Lower lobe of right lung (tissue), 2 donors: ENCODE results near the gene ALDH3A1. TPM values are rescaled to one million over a fixed set of nuclear protein-coding genes. Genes with fewer than 3 reads are reported as not detected.

Experiments used
- ATAC-seq, 2 donors: fragments of 200-7000 bp; cut with Tn5 transposase; one replicate each; pipeline ENCODE4 v1.9.1; 2020 to 2022; ENCODE audit warnings: mild to moderate bottlenecking in 2 of 2, moderate library complexity in 2 of 2
- DNase-seq: peaks from one replicate; pipeline ENCODE4 v3.0.0-alpha.2; 2020
- H3K27ac ChIP-seq: fragments of 200-600 bp; one replicate; pipeline ENCODE4 v1.8.0; 2022
- H3K27me3 ChIP-seq: fragments of 200-600 bp; one replicate; pipeline ENCODE4 v1.8.0; 2022; ENCODE audit warnings: low read depth
- H3K36me3 ChIP-seq: fragments of 200-600 bp; one replicate; pipeline ENCODE4 v1.8.0; 2022; ENCODE audit warnings: mild to moderate bottlenecking
- H3K4me1 ChIP-seq: fragments of 200-600 bp; one replicate; pipeline ENCODE4 v1.8.0; 2022
- H3K4me3 ChIP-seq: fragments of 200-600 bp; one replicate; pipeline ENCODE4 v1.8.0; 2022; ENCODE audit warnings: mild to moderate bottlenecking
- H3K9me3 ChIP-seq: fragments of 200-600 bp; one replicate; pipeline ENCODE4 v1.8.0; 2022
- intact Hi-C: fragments of 100-400 bp; cut with DNase I; formaldehyde crosslinking; loops from one replicate; pipeline ENCODE4 v1.11.0; 2022
- total RNA-seq: library from RNA; stranded (reverse); fragmentation: NEBNext Ultra II Directional; extraction: Animal tissue kit (Norgen Biotek cat#: 25700); gene quantifications from one replicate; pipeline ENCODE4 v1.2.1, GENCODE V29; 2021
- TF ChIP-seq, protein P1 (sequence below): fragments of 200-600 bp; IDR thresholded peaks from one replicate; pipeline ENCODE4 v1.8.0; 2022; ENCODE audit warnings: antibody characterized with exemption, mild to moderate bottlenecking
- donor health status: DM: no; HTN: yes; CAD: no; lungs with severe emphysema.

Gene ALDH3A1
- total RNA-seq, 1 donor from 2014 or later = 6.7 TPM

- Histone ChIP-seq H3K27ac (no peak overlapping the region), H3K36me3 (no peaks in the 10 kb centered on the region), H3K4me3 (no peak overlapping the region), H3K9me3 (no peaks in the 10 kb centered on the region), H3K4me1 (peaks cover 62% of the 10 kb centered on the region), H3K27me3 (no peaks in the 10 kb centered on the region)
- DNase-seq (no peak), ATAC-seq (no peak)
- TF ChIP-seq, protein P1, sequence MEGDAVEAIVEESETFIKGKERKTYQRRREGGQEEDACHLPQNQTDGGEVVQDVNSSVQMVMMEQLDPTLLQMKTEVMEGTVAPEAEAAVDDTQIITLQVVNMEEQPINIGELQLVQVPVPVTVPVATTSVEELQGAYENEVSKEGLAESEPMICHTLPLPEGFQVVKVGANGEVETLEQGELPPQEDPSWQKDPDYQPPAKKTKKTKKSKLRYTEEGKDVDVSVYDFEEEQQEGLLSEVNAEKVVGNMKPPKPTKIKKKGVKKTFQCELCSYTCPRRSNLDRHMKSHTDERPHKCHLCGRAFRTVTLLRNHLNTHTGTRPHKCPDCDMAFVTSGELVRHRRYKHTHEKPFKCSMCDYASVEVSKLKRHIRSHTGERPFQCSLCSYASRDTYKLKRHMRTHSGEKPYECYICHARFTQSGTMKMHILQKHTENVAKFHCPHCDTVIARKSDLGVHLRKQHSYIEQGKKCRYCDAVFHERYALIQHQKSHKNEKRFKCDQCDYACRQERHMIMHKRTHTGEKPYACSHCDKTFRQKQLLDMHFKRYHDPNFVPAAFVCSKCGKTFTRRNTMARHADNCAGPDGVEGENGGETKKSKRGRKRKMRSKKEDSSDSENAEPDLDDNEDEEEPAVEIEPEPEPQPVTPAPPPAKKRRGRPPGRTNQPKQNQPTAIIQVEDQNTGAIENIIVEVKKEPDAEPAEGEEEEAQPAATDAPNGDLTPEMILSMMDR = no peak
- intact Hi-C loops = no loop called here
Measured at GRCh38 chr17:19729900-19730299, 18.2 kb downstream of the ALDH3A1 start.

- Histone ChIP-seq H3K4me1 (peaks cover 66% of the 10 kb centered on the region), H3K36me3 (no peaks in the 10 kb centered on the region)
- intact Hi-C loops = no loop called here
Measured at GRCh38 chr17:19728084-19728495, 20.0 kb downstream of the ALDH3A1 start.

GRCh38 chr17:19727501-19728078, 20.5 kb downstream of the ALDH3A1 start:
- Histone ChIP-seq H3K4me1 (peaks cover 66% of the 10 kb centered on the region), H3K27ac (peak overlapping the region; percentile 82), H3K4me3 (no peak overlapping the region), H3K27me3 (no peaks in the 10 kb centered on the region), H3K36me3 (no peaks in the 10 kb centered on the region), H3K9me3 (no peaks in the 10 kb centered on the region)
- intact Hi-C loops = no loop called here
- ATAC-seq (peak; percentile 52 to 74), DNase-seq (no peak)
- TF ChIP-seq, protein P1 = no peak

More at GRCh38 chr17:19728084-19728495, 20.0 kb downstream of the ALDH3A1 start:
- DNase-seq = peak; percentile 91
- TF ChIP-seq, protein P1 = no peak
- Histone ChIP-seq H3K27me3 (no peaks in the 10 kb centered on the region), H3K27ac (peak overlapping the region; percentile 82), H3K9me3 (no peaks in the 10 kb centered on the region), H3K4me3 (no peak overlapping the region)
- peak; percentile 81 to 83 for ATAC-seq

GRCh38 chr17:19726631-19727376, 21.3 kb downstream of the ALDH3A1 start:
- TF ChIP-seq, protein P1 = no peak
- DNase-seq = no peak
- Histone ChIP-seq H3K9me3 (no peaks in the 10 kb centered on the region), H3K36me3 (no peaks in the 10 kb centered on the region), H3K27me3 (no peaks in the 10 kb centered on the region), H3K27ac (peak overlapping the region; percentile 82), H3K4me3 (no peak overlapping the region), H3K4me1 (peaks cover 66% of the 10 kb centered on the region)
- no peak for ATAC-seq
- intact Hi-C loops = no loop called here

GRCh38 chr17:19725486-19725885, 22.6 kb downstream of the ALDH3A1 start:
- Histone ChIP-seq H3K27ac (peak overlapping the region; percentile 85), H3K9me3 (no peaks in the 10 kb centered on the region), H3K27me3 (no peaks in the 10 kb centered on the region), H3K4me1 (peaks cover 64% of the 10 kb centered on the region), H3K4me3 (no peak overlapping the region), H3K36me3 (no peaks in the 10 kb centered on the region)
- TF ChIP-seq, protein P1 = no peak
- DNase-seq = no peak
- intact Hi-C loops = no loop called here
- ATAC-seq = no peak
